HepG2 (cell line): ENCODE results near the gene ZER1. TPM values are rescaled to one million over a fixed set of nuclear protein-coding genes. Genes with fewer than 3 reads are reported as not detected.

Experiments
- ATAC-seq: fragments of 200-7000 bp; cut with Tn5 transposase; 3 replicates; pipeline ENCODE4 v1.9.1; 2020; ENCODE audit warnings: mild to moderate bottlenecking, moderate library complexity
- BruUV-seq: library from RNA; stranded (reverse); fragments of 400-500 nt; replicated peaks from 2 replicates; lab custom pipeline; 2021; lab: Mats Ljungman, UMichigan
- CTCF ChIA-PET: fragments of 300-600 bp; formaldehyde crosslinking; extraction: SDS; loops from one replicate; lab custom pipeline; 2021; ENCODE audit warnings: low total read pairs, inconsistent platforms, low intra/inter-chr PET ratio; lab: Yijun Ruan, JAX
- POLR2A ChIA-PET: fragments of 350-600 bp; sonication (Branson Sonifier 250); formaldehyde crosslinking; loops from one replicate; lab custom pipeline; 2020; ENCODE audit warnings: antibody characterized with exemption, inconsistent platforms; lab: Yijun Ruan, JAX
- DNase-seq: peaks from one replicate; pipeline ENCODE4 v3.0.0-alpha.2; 2015; ENCODE audit warnings: low spot score
- FAIRE-seq: peaks from 3 replicates; lab custom pipeline; 2011; peaks lifted over from hg19 to GRCh38; lab: Jason Lieb, UNC
- H2AFZ ChIP-seq: one replicate; pipeline ENCODE4 v1.6.1; 2011; ENCODE audit warnings: low read length, inconsistent platforms
- H3K27ac ChIP-seq: fragments of 300-600 bp; 3 replicates; pipeline ENCODE4 v1.8.0; 2011; ENCODE audit warnings: mixed run types, mild to moderate bottlenecking, mixed read lengths, low read length, inconsistent platforms; ENCODE audit not compliant: insufficient read depth; ENCODE audit errors: extremely low read length
- H3K27me3 ChIP-seq, 2 experiments: fragments of 200-600 bp in 1 of 2; 2 replicates in 1 of 2; 3 replicates in 1 of 2; pipeline versions ENCODE4 v1.6.0 to v1.8.0; 2011; ENCODE audit warnings: low read length in 2 of 2, mild to moderate bottlenecking in 2 of 2, moderate library complexity in 2 of 2, inconsistent platforms in 1 of 2; ENCODE audit not compliant: insufficient read depth in 2 of 2, control insufficient read depth in 1 of 2
- H3K36me3 ChIP-seq, 2 experiments: fragments of 200-600 bp in 1 of 2; replicated peaks in 1 of 2; 2 replicates in 1 of 2; 3 replicates in 1 of 2; pipeline versions ENCODE4 v1.5.1 to v1.8.0; 2011; ENCODE audit warnings: low read length in 2 of 2, inconsistent platforms in 1 of 2; ENCODE audit not compliant: insufficient read depth in 2 of 2, control insufficient read depth in 1 of 2
- H3K4me1 ChIP-seq: 2 replicates; pipeline ENCODE4 v1.5.1; 2012; ENCODE audit warnings: low read length, inconsistent platforms; ENCODE audit not compliant: insufficient read depth
- H3K4me2 ChIP-seq: 2 replicates; pipeline ENCODE4 v1.6.0; 2011; ENCODE audit warnings: low read depth, low read length, inconsistent platforms
- H3K4me3 ChIP-seq, 3 experiments: fragments of 200-600 bp in 1 of 3; sonication (generic), shearing (Covaris generic) in 1 of 3; replicated peaks in 1 of 3; 2 replicates each; pipeline ENCODE4 v1.5.1; 2011 to 2016; ENCODE audit warnings: low read length in 3 of 3, inconsistent platforms in 2 of 3, low read depth in 2 of 3, mild to moderate bottlenecking in 2 of 3, control low read depth in 1 of 3, mixed read lengths in 1 of 3; ENCODE audit not compliant: insufficient read depth in 1 of 3
- H3K79me2 ChIP-seq: one replicate; pipeline ENCODE4 v1.6.1; 2011; ENCODE audit warnings: low read length, inconsistent platforms; ENCODE audit not compliant: insufficient read depth
- H3K9ac ChIP-seq: 2 replicates; pipeline ENCODE4 v1.6.0; 2011; ENCODE audit warnings: mild to moderate bottlenecking, low read depth, low read length, inconsistent platforms; ENCODE audit not compliant: insufficient read depth
- H3K9me3 ChIP-seq: 2 replicates; pipeline ENCODE4 v1.5.1; 2012; ENCODE audit warnings: mild to moderate bottlenecking, low read length
- H4K20me1 ChIP-seq: 2 replicates; pipeline ENCODE4 v1.6.0; 2011; ENCODE audit warnings: inconsistent platforms, mild to moderate bottlenecking, low read length, moderate library complexity; ENCODE audit not compliant: insufficient read depth
- CENPX ChIP-seq: sonication (generic); formaldehyde crosslinking; IDR thresholded peaks from 2 replicates; pipeline ENCODE4 v1.9.0; 2021; ENCODE audit warnings: mild to moderate bottlenecking, missing genetic modification reagents, moderate library complexity
- FOXP1 ChIP-seq, 2 experiments: fragments of 450-650 bp in 1 of 2; IDR thresholded peaks; 2 replicates each; pipeline ENCODE4 v1.6.1; 2017 to 2018; ENCODE audit warnings: antibody characterized with exemption in 1 of 2
- HNRNPK ChIP-seq: fragments of 200-400 bp; formaldehyde crosslinking; IDR thresholded peaks from 2 replicates; pipeline ENCODE4 v1.6.1; 2018; ENCODE audit warnings: low read length, low read depth, moderate library complexity, mild to moderate bottlenecking; ENCODE audit not compliant: poor library complexity, severe bottlenecking
- NAIF1 ChIP-seq: sonication (generic); formaldehyde crosslinking; IDR thresholded peaks from 2 replicates; pipeline ENCODE4 v1.5.0; 2020; ENCODE audit warnings: mild to moderate bottlenecking, missing genetic modification reagents, borderline replicate concordance
- NFYC ChIP-seq: IDR thresholded peaks from 2 replicates; pipeline ENCODE4 v1.6.1; 2016; ENCODE audit warnings: missing genetic modification reagents, missing compliant biosample characterization
- POGZ ChIP-seq: sonication (generic); formaldehyde crosslinking; IDR thresholded peaks from 2 replicates; pipeline ENCODE4 v1.4.0; 2020; ENCODE audit warnings: mild to moderate bottlenecking, missing genetic modification reagents
- RARG ChIP-seq: sonication (generic); formaldehyde crosslinking; IDR thresholded peaks from 2 replicates; pipeline ENCODE4 v1.4.0; 2020; ENCODE audit warnings: low read depth, mild to moderate bottlenecking, missing genetic modification reagents
- SIX1 ChIP-seq: sonication (generic); formaldehyde crosslinking; IDR thresholded peaks from 2 replicates; pipeline ENCODE4 v1.4.0; 2020; ENCODE audit warnings: missing genetic modification reagents, borderline replicate concordance
- STAG1 ChIP-seq: sonication (generic); formaldehyde crosslinking; IDR thresholded peaks from 2 replicates; pipeline ENCODE4 v1.4.0; 2020; ENCODE audit warnings: missing genetic modification reagents
- TGIF2 ChIP-seq: IDR thresholded peaks from 2 replicates; pipeline ENCODE4 v1.6.1; 2016; ENCODE audit warnings: control low read depth, missing compliant biosample characterization
- ZBTB3 ChIP-seq: sonication (generic); formaldehyde crosslinking; IDR thresholded peaks from 2 replicates; pipeline ENCODE4 v1.4.0; 2020; ENCODE audit warnings: low read depth, mild to moderate bottlenecking, moderate library complexity, missing genetic modification reagents, borderline replicate concordance
- ZBTB7B ChIP-seq: sonication (generic); formaldehyde crosslinking; IDR thresholded peaks from 2 replicates; pipeline ENCODE4 v1.4.0; 2020; ENCODE audit warnings: missing genetic modification reagents
- ZNF124 ChIP-seq: sonication (generic); formaldehyde crosslinking; IDR thresholded peaks from 2 replicates; pipeline ENCODE4 v1.4.0; 2020; ENCODE audit warnings: missing genetic modification reagents
- ZNF569 ChIP-seq: sonication (generic); formaldehyde crosslinking; IDR thresholded peaks from 2 replicates; pipeline ENCODE4 v1.5.0; 2020; ENCODE audit warnings: mild to moderate bottlenecking, missing genetic modification reagents, moderate library complexity, borderline replicate concordance
- ZNF672 ChIP-seq: sonication (generic); formaldehyde crosslinking; IDR thresholded peaks from 2 replicates; pipeline ENCODE4 v1.8.1; 2022; ENCODE audit warnings: missing genetic modification reagents
- ZSCAN29 ChIP-seq: sonication (generic); formaldehyde crosslinking; conservative IDR thresholded peaks from 2 replicates; pipeline ENCODE4 v1.4.0; 2020; ENCODE audit warnings: mild to moderate bottlenecking, missing genetic modification reagents
- WGBS: methylation state at CpG from one replicate; pipeline ENCODE4 v1.1.6; 2017; ENCODE audit warnings: low lambda C conversion rate; 5-methylcytosine and 5-hydroxymethylcytosine counted together
- in situ Hi-C: cut with HindIII; loops from 2 replicates; pipeline ENCODE4 v1.10.0; 2017; ENCODE audit warnings: low pct_unique_long_range_greater_than_20kb; ENCODE audit not compliant: extremely low pct_ligation_motif_present
- intact Hi-C: fragments of 100-400 bp; cut with micrococcal nuclease; formaldehyde crosslinking; loops from one replicate; pipeline ENCODE4 v1.10.0; 2022; ENCODE audit not compliant: unreplicated experiment
- polyA plus RNA-seq, 8 experiments: library from polyadenylated mRNA; depleted of rRNA in 3 of 8; stranded (reverse) in 7 of 8; unstranded in 1 of 8; fragments of >200 nt; fragmentation: Illumina TruSeq in 4 of 8; extraction: Trizol in 4 of 8; gene quantifications; 2 replicates each; pipeline versions ENCODE4 v1.2.1 to v1.2.3, GENCODE V29; 2011 to 2016; ENCODE audit warnings: low read depth in 4 of 8, missing spikeins in 1 of 8, mixed read lengths in 1 of 8; ENCODE audit not compliant: insufficient read depth in 1 of 8
- total RNA-seq, 5 experiments: library from RNA; depleted of rRNA; stranded (reverse); fragments of >200 nt; fragmentation: Illumina TruSeq; extraction: Trizol; gene quantifications; 2 replicates each; pipeline ENCODE4 v1.2.3, GENCODE V29; 2016; ENCODE audit warnings: low read depth in 1 of 5
- TF ChIP-seq, protein P1 (sequence below): sonication (generic); formaldehyde crosslinking; IDR thresholded peaks from 2 replicates; pipeline ENCODE4 v1.4.0; 2020; ENCODE audit warnings: mild to moderate bottlenecking, missing genetic modification reagents
- TF ChIP-seq, protein P2 (sequence below): sonication (generic); formaldehyde crosslinking; IDR thresholded peaks from 2 replicates; pipeline ENCODE4 v1.5.0; 2020; ENCODE audit warnings: missing genetic modification reagents
- TF ChIP-seq, protein P3 (sequence below): sonication (generic); formaldehyde crosslinking; IDR thresholded peaks from 2 replicates; pipeline ENCODE4 v1.4.0; 2020; ENCODE audit warnings: missing genetic modification reagents

Gene ZER1
- total and polyA plus RNA-seq, 2 of the 13 experiments (the other 11 are each of a cell fraction or from before 2014, with no cell fraction given): 7.7 to 40.0 TPM

DNA sequence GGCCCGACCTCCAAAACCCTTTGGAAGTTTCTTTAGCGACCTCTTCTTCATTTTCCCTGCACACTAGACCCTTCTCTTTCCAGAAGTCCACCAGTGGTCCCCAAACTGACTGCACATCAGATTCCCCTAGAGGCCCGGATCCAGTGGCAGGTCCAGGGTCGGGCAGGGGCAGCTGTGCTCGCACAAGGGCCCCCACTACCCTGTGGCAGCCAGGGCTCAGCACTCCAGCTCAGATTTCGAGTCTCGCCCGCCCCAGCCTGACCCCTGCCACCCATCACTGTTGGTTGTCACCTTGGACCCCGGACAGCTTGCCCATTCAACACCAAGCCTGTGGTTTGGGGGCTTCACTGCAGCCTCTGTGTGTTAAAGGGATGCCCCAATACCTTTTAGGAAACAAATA lies 40.0 kb downstream of the ZER1 start (continued):
- TF ChIP-seq CENPX (CRISPR knock-in tag): no peak
- TF ChIP-seq POGZ: no peak
- no peak for TF ChIP-seq SIX1 (CRISPR knock-in tag)
- TF ChIP-seq, protein P1, sequence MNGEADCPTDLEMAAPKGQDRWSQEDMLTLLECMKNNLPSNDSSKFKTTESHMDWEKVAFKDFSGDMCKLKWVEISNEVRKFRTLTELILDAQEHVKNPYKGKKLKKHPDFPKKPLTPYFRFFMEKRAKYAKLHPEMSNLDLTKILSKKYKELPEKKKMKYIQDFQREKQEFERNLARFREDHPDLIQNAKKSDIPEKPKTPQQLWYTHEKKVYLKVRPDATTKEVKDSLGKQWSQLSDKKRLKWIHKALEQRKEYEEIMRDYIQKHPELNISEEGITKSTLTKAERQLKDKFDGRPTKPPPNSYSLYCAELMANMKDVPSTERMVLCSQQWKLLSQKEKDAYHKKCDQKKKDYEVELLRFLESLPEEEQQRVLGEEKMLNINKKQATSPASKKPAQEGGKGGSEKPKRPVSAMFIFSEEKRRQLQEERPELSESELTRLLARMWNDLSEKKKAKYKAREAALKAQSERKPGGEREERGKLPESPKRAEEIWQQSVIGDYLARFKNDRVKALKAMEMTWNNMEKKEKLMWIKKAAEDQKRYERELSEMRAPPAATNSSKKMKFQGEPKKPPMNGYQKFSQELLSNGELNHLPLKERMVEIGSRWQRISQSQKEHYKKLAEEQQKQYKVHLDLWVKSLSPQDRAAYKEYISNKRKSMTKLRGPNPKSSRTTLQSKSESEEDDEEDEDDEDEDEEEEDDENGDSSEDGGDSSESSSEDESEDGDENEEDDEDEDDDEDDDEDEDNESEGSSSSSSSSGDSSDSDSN (CRISPR knock-in tag): no peak
- TF ChIP-seq, protein P2, sequence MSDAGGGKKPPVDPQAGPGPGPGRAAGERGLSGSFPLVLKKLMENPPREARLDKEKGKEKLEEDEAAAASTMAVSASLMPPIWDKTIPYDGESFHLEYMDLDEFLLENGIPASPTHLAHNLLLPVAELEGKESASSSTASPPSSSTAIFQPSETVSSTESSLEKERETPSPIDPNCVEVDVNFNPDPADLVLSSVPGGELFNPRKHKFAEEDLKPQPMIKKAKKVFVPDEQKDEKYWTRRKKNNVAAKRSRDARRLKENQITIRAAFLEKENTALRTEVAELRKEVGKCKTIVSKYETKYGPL: no peak
- TF ChIP-seq ZBTB3 (CRISPR knock-in tag): no peak
- no peak for TF ChIP-seq ZNF124 (CRISPR knock-in tag)
- no peak for TF ChIP-seq ZNF569 (CRISPR knock-in tag)

DNA sequence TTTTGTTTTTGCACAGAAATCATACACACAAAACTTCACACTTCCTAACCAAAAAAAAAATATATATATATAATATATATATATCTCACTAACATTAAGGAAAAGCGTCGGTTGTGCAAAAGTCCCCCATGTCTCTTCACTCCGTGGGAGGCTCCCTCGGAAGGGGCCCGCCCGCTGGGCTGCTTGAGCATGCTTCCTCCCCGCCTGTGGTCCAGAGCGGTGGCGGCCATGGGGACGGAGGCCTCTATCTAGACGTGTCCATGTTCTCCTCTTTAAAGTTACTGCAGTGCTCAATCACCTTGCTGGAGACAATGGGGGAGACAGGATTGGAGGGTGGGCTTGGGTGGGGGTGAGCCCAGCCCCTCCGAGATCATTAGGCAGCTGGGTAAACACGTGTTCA lies 40.6 kb downstream of the ZER1 start:
- Histone ChIP-seq H3K4me2 (no peak overlapping the region), H3K9me3 (no peaks in the 10 kb centered on the region), H3K9ac (no peak overlapping the region), H3K79me2 (no peaks in the 10 kb centered on the region), H3K36me3 (no peaks in the 10 kb centered on the region), H3K4me1 (peaks cover 30% of the 10 kb centered on the region), H3K27ac (no peak overlapping the region), H4K20me1 (no peaks in the 10 kb centered on the region), H3K27me3 (no peaks in the 10 kb centered on the region), H2AFZ (no peak overlapping the region), H3K4me3 (no peak overlapping the region)
- in situ Hi-C loops (no loop called here), intact Hi-C loops (no loop called here)
- ChIA-PET CTCF (no interaction called here), POLR2A (no interaction called here)
- FAIRE-seq: no peak
- DNase-seq: no peak
- no TSS peak for BruUV-seq
- WGBS: 95% methylated on average over 12 of the region's 13 CpGs
- no peak for ATAC-seq
- no peak for TF ChIP-seq ZBTB7B (CRISPR knock-in tag)
- TF ChIP-seq RARG (CRISPR knock-in tag): no peak
- TF ChIP-seq NFYC (CRISPR knock-in tag): no peak
- TF ChIP-seq ZNF672: no peak
- TF ChIP-seq TGIF2 (CRISPR knock-in tag): no peak
- TF ChIP-seq STAG1 (CRISPR knock-in tag): no peak
- no peak for TF ChIP-seq ZSCAN29
- TF ChIP-seq NAIF1 (CRISPR knock-in tag): no peak
- TF ChIP-seq, protein P3, sequence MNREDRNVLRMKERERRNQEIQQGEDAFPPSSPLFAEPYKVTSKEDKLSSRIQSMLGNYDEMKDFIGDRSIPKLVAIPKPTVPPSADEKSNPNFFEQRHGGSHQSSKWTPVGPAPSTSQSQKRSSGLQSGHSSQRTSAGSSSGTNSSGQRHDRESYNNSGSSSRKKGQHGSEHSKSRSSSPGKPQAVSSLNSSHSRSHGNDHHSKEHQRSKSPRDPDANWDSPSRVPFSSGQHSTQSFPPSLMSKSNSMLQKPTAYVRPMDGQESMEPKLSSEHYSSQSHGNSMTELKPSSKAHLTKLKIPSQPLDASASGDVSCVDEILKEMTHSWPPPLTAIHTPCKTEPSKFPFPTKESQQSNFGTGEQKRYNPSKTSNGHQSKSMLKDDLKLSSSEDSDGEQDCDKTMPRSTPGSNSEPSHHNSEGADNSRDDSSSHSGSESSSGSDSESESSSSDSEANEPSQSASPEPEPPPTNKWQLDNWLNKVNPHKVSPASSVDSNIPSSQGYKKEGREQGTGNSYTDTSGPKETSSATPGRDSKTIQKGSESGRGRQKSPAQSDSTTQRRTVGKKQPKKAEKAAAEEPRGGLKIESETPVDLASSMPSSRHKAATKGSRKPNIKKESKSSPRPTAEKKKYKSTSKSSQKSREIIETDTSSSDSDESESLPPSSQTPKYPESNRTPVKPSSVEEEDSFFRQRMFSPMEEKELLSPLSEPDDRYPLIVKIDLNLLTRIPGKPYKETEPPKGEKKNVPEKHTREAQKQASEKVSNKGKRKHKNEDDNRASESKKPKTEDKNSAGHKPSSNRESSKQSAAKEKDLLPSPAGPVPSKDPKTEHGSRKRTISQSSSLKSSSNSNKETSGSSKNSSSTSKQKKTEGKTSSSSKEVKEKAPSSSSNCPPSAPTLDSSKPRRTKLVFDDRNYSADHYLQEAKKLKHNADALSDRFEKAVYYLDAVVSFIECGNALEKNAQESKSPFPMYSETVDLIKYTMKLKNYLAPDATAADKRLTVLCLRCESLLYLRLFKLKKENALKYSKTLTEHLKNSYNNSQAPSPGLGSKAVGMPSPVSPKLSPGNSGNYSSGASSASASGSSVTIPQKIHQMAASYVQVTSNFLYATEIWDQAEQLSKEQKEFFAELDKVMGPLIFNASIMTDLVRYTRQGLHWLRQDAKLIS (CRISPR knock-in tag): no peak
- TF ChIP-seq FOXP1 (IDR thresholded peaks at IDR 0.05): no peak
- no peak for TF ChIP-seq FOXP1 (CRISPR knock-in tag; IDR thresholded peaks at IDR 0.05)
- no peak for TF ChIP-seq HNRNPK
